Astrocyte of the spinal cord (primary cell): ENCODE data around the gene MRPL48.
A peak's percentile ranks its signal among the peaks of the same experiment; 100 is the strongest.

ENCODE experiments used
- DNase-seq: peaks from one replicate; pipeline ENCODE4 v3.0.0; 2011; ENCODE audit warnings: low read depth, low spot score
- H3K4me3 ChIP-seq: 2 replicates; pipeline ENCODE4 v1.5.1; 2011; ENCODE audit warnings: low read depth, mild to moderate bottlenecking, low read length, moderate library complexity
- in situ Hi-C: cut with HindIII; loops from 2 replicates; pipeline ENCODE4 v1.10.0; 2017; ENCODE audit warnings: low sequenced_read_pairs
- TF ChIP-seq, protein P1 (sequence below): IDR thresholded peaks from 2 replicates; pipeline ENCODE4 v1.5.1; 2012; ENCODE audit warnings: low read depth, mild to moderate bottlenecking, low read length, inconsistent platforms

MRPL48 gene

DNA sequence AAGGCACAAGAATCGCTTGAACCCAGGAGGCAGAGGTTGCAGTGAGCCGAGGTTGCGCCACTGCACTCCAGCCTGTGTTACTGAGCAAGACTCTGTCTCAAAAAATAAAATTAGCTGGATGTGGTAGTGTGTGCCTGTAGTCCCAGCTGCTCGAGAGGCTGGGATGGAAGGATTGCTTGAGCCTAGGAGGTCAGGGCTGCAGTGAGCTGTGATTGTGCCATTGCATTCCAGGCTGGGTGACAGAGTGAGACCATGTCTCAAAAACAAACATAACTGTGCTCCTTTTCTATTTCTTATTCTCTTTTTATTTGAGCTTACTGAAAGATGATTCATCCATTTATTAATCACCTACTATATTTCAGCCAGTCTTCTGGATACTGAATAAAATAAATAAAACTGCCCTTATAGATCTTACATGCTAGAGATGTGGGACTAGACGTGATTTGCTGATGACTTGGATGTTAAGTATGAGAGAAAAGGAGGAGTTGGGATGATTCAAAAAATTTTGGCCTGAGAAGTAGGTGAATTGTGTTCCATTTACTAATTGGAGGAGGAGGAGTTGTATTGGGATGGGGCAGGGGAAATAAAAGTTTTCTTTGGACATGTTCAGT lies 107.2 kb downstream of the MRPL48 start:
- DNase-seq = peak; percentile 6
- in situ Hi-C loops = no loop called here
- H3K4me3 ChIP-seq = no peak overlapping the region
- TF ChIP-seq, protein P1, sequence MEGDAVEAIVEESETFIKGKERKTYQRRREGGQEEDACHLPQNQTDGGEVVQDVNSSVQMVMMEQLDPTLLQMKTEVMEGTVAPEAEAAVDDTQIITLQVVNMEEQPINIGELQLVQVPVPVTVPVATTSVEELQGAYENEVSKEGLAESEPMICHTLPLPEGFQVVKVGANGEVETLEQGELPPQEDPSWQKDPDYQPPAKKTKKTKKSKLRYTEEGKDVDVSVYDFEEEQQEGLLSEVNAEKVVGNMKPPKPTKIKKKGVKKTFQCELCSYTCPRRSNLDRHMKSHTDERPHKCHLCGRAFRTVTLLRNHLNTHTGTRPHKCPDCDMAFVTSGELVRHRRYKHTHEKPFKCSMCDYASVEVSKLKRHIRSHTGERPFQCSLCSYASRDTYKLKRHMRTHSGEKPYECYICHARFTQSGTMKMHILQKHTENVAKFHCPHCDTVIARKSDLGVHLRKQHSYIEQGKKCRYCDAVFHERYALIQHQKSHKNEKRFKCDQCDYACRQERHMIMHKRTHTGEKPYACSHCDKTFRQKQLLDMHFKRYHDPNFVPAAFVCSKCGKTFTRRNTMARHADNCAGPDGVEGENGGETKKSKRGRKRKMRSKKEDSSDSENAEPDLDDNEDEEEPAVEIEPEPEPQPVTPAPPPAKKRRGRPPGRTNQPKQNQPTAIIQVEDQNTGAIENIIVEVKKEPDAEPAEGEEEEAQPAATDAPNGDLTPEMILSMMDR = no peak

DNA sequence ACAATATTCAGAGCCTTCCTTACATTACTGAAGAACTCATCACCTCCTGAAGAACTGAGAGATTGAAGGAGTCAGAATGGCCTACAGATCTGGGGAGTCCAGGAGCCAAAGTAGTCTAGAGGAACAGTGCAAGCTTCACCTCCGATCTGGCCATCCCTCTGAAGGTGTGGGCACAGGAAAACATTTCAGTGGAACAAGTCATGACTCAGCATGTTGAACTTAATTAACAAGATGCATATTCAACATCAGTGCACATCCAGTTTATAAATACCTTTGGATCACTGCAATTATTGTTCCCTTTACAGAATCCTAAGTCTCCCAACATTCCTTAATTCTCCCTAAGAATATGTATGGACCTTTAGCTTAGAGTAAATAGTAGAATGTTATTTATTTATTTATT lies 114.6 kb downstream of the MRPL48 start:
- TF ChIP-seq, protein P1 = no peak
- DNase-seq = no peak
- H3K4me3 ChIP-seq = no peak overlapping the region
- in situ Hi-C loops = no loop called here

DNA sequence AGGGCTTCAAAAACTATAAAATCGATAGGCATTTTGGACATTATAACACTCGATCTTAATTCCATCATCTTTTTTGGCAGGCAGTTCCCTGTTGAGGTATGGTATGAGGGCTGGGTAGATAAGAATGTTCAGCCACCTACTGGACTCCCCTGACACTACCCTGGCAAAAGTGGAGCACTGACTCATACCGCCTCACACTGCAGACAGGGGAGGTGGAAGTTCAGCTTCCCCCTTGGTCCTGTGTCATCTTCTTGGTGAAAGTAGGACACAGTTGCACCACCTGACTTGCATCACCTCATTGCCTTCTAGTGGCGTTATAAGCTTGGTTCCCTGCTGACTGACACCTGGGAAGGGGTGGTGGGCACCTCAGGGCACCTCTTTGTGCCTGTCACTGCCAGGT lies 119.5 kb downstream of the MRPL48 start:
- TF ChIP-seq, protein P1 = no peak
- no peak overlapping the region for H3K4me3 ChIP-seq
- no peak for DNase-seq
- in situ Hi-C loops = no loop called here

DNA sequence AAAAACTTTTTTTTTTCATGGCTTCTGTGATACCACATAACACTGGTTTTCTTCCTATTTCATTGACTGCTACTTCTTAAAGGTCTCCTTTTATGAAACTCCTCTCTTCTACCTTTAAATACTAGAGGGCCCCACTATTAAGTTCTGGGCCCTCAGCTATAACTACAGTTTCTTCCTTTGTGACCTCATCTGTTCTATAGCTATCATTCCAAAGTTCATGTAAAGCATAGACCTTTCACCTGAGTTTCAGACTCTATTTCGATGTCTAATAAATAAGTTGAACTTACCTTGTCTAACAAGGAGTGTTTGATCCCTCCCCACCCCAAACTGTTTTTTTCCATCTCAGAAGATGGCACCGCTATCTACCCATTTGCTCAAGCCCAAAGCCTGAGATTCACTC lies 124.4 kb downstream of the MRPL48 start:
- no peak for DNase-seq
- in situ Hi-C loops = no loop called here
- no peak overlapping the region for H3K4me3 ChIP-seq
- TF ChIP-seq, protein P1 = no peak

DNA sequence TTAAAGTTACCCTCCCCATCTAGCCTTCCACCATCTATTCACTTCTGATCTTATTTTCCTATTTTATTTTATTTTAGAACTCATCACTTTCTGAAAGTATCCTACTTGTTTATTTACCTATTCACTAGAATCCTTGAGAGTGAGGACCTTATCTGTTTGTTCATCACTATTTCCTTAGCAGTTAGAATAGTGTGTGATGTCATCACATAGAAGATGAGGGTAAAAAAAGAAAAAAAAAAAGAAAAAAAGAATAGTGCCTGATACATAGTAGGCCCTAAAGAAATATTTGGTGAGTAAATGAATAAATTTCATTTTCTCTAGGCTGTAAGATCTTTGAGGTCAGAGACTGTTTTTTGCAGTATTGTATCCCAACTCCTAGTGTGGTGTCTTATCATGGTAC lies 125.8 kb downstream of the MRPL48 start:
- H3K4me3 ChIP-seq = no peak overlapping the region
- TF ChIP-seq, protein P1 = no peak
- in situ Hi-C loops = no loop called here
- DNase-seq = no peak

DNA sequence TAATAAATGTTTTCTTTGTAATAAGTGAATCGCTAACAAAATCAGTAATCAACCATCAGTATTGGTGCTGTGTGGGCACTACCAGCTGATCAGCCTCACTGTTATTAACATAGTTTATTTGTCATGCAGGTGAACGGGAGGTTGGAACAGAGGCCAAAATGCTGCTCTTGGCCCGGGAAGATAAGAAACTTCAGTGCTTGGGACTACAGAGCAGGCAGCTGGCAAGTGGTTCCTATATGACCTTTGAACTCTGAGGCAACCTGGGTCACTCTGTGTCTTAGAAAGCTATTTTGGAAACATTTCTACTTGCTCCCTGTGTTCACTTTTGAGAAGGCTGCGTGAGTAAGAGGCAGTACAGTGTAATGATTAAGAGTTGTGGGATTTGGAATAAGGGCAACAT lies 126.6 kb downstream of the MRPL48 start:
- H3K4me3 ChIP-seq = no peak overlapping the region
- in situ Hi-C loops = no loop called here
- TF ChIP-seq, protein P1 = no peak
- DNase-seq = no peak
